CD4-positive, alpha-beta T cell treated with Interleukin-6 for 4 hours (primary cell): ENCODE results near the gene EMID1.
A peak's percentile ranks its signal among the peaks of the same experiment; 100 is the strongest.

Experiments
- DNase-seq: peaks from one replicate; pipeline ENCODE4 v3.0.0-alpha.2; 2020; ENCODE audit warnings: mixed read lengths

EMID1 gene

GRCh38 chr22:29195118-29195963 lies 10.4 kb upstream of the EMID1 start:
- DNase-seq: no peak

- DNase-seq: no peak
Observed at GRCh38 chr22:29195964-29196666, 9.6 kb upstream of the EMID1 start.

- no peak for DNase-seq
Observed at GRCh38 chr22:29197096-29197495, 8.6 kb upstream of the EMID1 start.

GRCh38 chr22:29198240-29198639 lies 7.5 kb upstream of the EMID1 start:
- DNase-seq: no peak

GRCh38 chr22:29199702-29200400 lies 5.8 kb upstream of the EMID1 start:
- DNase-seq: no peak

- DNase-seq: no peak
Observed at GRCh38 chr22:29200901-29201300, 4.8 kb upstream of the EMID1 start.

GRCh38 chr22:29201782-29202181 lies 3.9 kb upstream of the EMID1 start:
- DNase-seq: no peak

- DNase-seq: peak; percentile 42
Observed at GRCh38 chr22:29202212-29203192, 3.2 kb upstream of the EMID1 start.

- no peak for DNase-seq
Observed at GRCh38 chr22:29203488-29204454, 1.9 kb upstream of the EMID1 start.

GRCh38 chr22:29204455-29205183 lies 1.1 kb upstream of the EMID1 start:
- DNase-seq: no peak

- DNase-seq: no peak
Observed at GRCh38 chr22:29205252-29205593, 473 bp upstream of the EMID1 start.

- no peak for DNase-seq
Observed at GRCh38 chr22:29206372-29207242, 911 bp downstream of the EMID1 start.

GRCh38 chr22:29207243-29207550 lies 1.5 kb downstream of the EMID1 start:
- no peak for DNase-seq

- no peak for DNase-seq
Observed at GRCh38 chr22:29207562-29208501, 2.1 kb downstream of the EMID1 start.

- no peak for DNase-seq
Observed at GRCh38 chr22:29208502-29208862, 2.8 kb downstream of the EMID1 start.

- DNase-seq: no peak
Observed at GRCh38 chr22:29208879-29209623, 3.4 kb downstream of the EMID1 start.

GRCh38 chr22:29209624-29209929 lies 3.9 kb downstream of the EMID1 start:
- no peak for DNase-seq

- DNase-seq: no peak
Observed at GRCh38 chr22:29211066-29211465, 5.4 kb downstream of the EMID1 start.
